H1 (cell line): ENCODE data around the gene TBC1D19. TPM values are rescaled to one million over a fixed set of nuclear protein-coding genes. Genes with fewer than 3 reads are reported as not detected.

ENCODE experiments used
- CTCF ChIA-PET: fragments of 300-600 bp; sonication (Branson Sonifier 250); formaldehyde crosslinking; loops from one replicate; lab custom pipeline; 2021; ENCODE audit not compliant: partially characterized antibody; lab: Charles Lee
- POLR2A ChIA-PET: fragments of 300-600 bp; sonication (Branson Sonifier 250); formaldehyde crosslinking; loops from one replicate; lab custom pipeline; 2021; ENCODE audit warnings: inconsistent platforms; ENCODE audit not compliant: partially characterized antibody; lab: Charles Lee
- DNase-seq, 2 experiments: peaks; one replicate each; pipeline versions ENCODE4 v3.0.0 to v3.0.0-alpha.2; 2010 to 2022; ENCODE audit warnings: low spot score in 2 of 2, low read depth in 1 of 2, mixed read lengths in 1 of 2
- FAIRE-seq: peaks from 2 replicates; lab custom pipeline; 2011; peaks lifted over from hg19 to GRCh38; lab: Jason Lieb, UNC
- H2AFZ ChIP-seq: 2 replicates; pipeline ENCODE4 v1.8.1; 2012; ENCODE audit warnings: low read length, inconsistent platforms
- H2AK5ac ChIP-seq: 2 replicates; pipeline ENCODE4 v1.6.1; 2013; ENCODE audit warnings: low read depth, low read length
- H2BK120ac ChIP-seq: replicated peaks from 2 replicates; pipeline ENCODE3; 2013; ENCODE audit warnings: low read depth, low read length, inconsistent platforms
- H2BK12ac ChIP-seq: 2 replicates; pipeline ENCODE4 v1.6.1; 2013; ENCODE audit warnings: low read depth, low read length
- H2BK15ac ChIP-seq: 2 replicates; pipeline ENCODE4 v1.6.1; 2013; ENCODE audit warnings: low read length
- H2BK20ac ChIP-seq: 2 replicates; pipeline ENCODE4 v1.6.1; 2013; ENCODE audit warnings: low read length
- H2BK5ac ChIP-seq: 2 replicates; pipeline ENCODE4 v1.6.1; 2013; ENCODE audit warnings: low read depth, low read length
- H3K14ac ChIP-seq: 2 replicates; pipeline ENCODE4 v1.6.1; 2013; ENCODE audit warnings: inconsistent platforms; ENCODE audit not compliant: insufficient read length
- H3K18ac ChIP-seq: 2 replicates; pipeline ENCODE4 v1.6.1; 2013; ENCODE audit warnings: low read length; ENCODE audit errors: extremely low read depth
- H3K23ac ChIP-seq: 2 replicates; pipeline ENCODE4 v1.6.1; 2013; ENCODE audit warnings: inconsistent platforms; ENCODE audit not compliant: insufficient read length
- H3K23me2 ChIP-seq: 2 replicates; pipeline ENCODE4 v1.6.1; 2013; ENCODE audit warnings: low read depth, low read length
- H3K27ac ChIP-seq: 2 replicates; pipeline ENCODE4 v1.6.1; 2011; ENCODE audit warnings: low read depth, low read length, inconsistent platforms
- H3K27me3 ChIP-seq, 4 experiments: replicated peaks in 1 of 4; 1 replicate in 1 of 4; 2 replicates in 3 of 4; pipeline versions ENCODE4 v1.6.1 to v1.8.1; 2011 to 2013; ENCODE audit warnings: low read length in 3 of 4, mild to moderate bottlenecking in 3 of 4, inconsistent platforms in 2 of 4, mixed read lengths in 2 of 4, moderate library complexity in 1 of 4; ENCODE audit not compliant: control insufficient read depth in 3 of 4, insufficient read depth in 3 of 4; ENCODE audit errors: extremely low read depth in 1 of 4
- H3K36me3 ChIP-seq, 4 experiments: 2 replicates each; pipeline versions ENCODE4 v1.6.1 to v1.8.1; 2011 to 2013; ENCODE audit warnings: mild to moderate bottlenecking in 4 of 4, low read length in 3 of 4, moderate library complexity in 2 of 4, control low read depth in 1 of 4, inconsistent platforms in 1 of 4; ENCODE audit not compliant: insufficient read depth in 4 of 4, control insufficient read depth in 2 of 4
- H3K4ac ChIP-seq: replicated peaks from 2 replicates; pipeline ENCODE3; 2013; ENCODE audit warnings: low read length, low read depth, mixed read lengths, inconsistent platforms; ENCODE audit not compliant: insufficient read length
- H3K4me1 ChIP-seq, 4 experiments: replicated peaks in 1 of 4; 1 replicate in 1 of 4; 2 replicates in 3 of 4; pipeline versions ENCODE4 v1.6.1 to v1.8.1; 2011 to 2013; ENCODE audit warnings: low read length in 3 of 4, inconsistent platforms in 2 of 4, mixed read lengths in 1 of 4; ENCODE audit not compliant: insufficient read depth in 4 of 4, control insufficient read depth in 3 of 4
- H3K4me2 ChIP-seq, 2 experiments: 2 replicates each; pipeline versions ENCODE4 v1.6.1 to v1.8.1; 2011 to 2013; ENCODE audit warnings: low read depth in 2 of 2, low read length in 2 of 2, control low read depth in 1 of 2, inconsistent platforms in 1 of 2, mild to moderate bottlenecking in 1 of 2; ENCODE audit not compliant: insufficient read depth in 1 of 2
- H3K4me3 ChIP-seq, 4 experiments: fragments of 200-600, 300-600 bp in 1 of 4; sonication (generic), shearing (Covaris generic), sonication (Bioruptor Twin) in 1 of 4; 2 replicates each; pipeline versions ENCODE4 v1.5.1 to v1.8.1; 2011 to 2016; ENCODE audit warnings: low read length in 4 of 4, low read depth in 3 of 4, control low read depth in 2 of 4, inconsistent platforms in 2 of 4, mild to moderate bottlenecking in 2 of 4, mixed read lengths in 1 of 4, moderate library complexity in 1 of 4; ENCODE audit not compliant: insufficient read depth in 2 of 4; ENCODE audit errors: extremely low read depth in 1 of 4
- H3K56ac ChIP-seq: replicated peaks from 2 replicates; pipeline ENCODE3; 2013; ENCODE audit warnings: low read depth, mild to moderate bottlenecking, mixed read lengths, low read length, inconsistent platforms; ENCODE audit not compliant: insufficient read length
- H3K79me1 ChIP-seq: 2 replicates; pipeline ENCODE4 v1.6.1; 2013; ENCODE audit warnings: low read depth, low read length, control low read depth
- H3K79me2 ChIP-seq, 2 experiments: 2 replicates each; pipeline versions ENCODE4 v1.6.1 to v1.8.1; 2012 to 2013; ENCODE audit warnings: low read length in 2 of 2, mild to moderate bottlenecking in 2 of 2, inconsistent platforms in 1 of 2; ENCODE audit not compliant: insufficient read depth in 2 of 2, control insufficient read depth in 1 of 2
- H3K9ac ChIP-seq, 4 experiments: replicated peaks in 1 of 4; 1 replicate in 1 of 4; 2 replicates in 3 of 4; pipeline versions ENCODE4 v1.6.1 to v1.8.1; 2011 to 2013; ENCODE audit warnings: low read depth in 3 of 4, low read length in 3 of 4, control low read depth in 2 of 4, mild to moderate bottlenecking in 2 of 4, moderate library complexity in 2 of 4, inconsistent platforms in 1 of 4; ENCODE audit errors: extremely low read depth in 1 of 4
- H3K9me3 ChIP-seq, 2 experiments: 2 replicates each; pipeline versions ENCODE4 v1.6.1 to v1.8.1; 2012 to 2013; ENCODE audit warnings: mild to moderate bottlenecking in 2 of 2, moderate library complexity in 2 of 2, control low read depth in 1 of 2, inconsistent platforms in 1 of 2, low read depth in 1 of 2, low read length in 1 of 2, mixed read lengths in 1 of 2; ENCODE audit not compliant: insufficient read depth in 2 of 2
- H4K20me1 ChIP-seq, 2 experiments: replicated peaks in 1 of 2; 2 replicates each; pipeline versions ENCODE3 to v1.8.1; 2011 to 2013; ENCODE audit warnings: inconsistent platforms in 2 of 2, low read length in 2 of 2, mild to moderate bottlenecking in 1 of 2; ENCODE audit not compliant: insufficient read depth in 2 of 2, control insufficient read depth in 1 of 2
- H4K5ac ChIP-seq: 2 replicates; pipeline ENCODE4 v1.6.1; 2013; ENCODE audit warnings: low read length, low read depth, mixed read lengths, inconsistent platforms; ENCODE audit not compliant: insufficient read length
- H4K8ac ChIP-seq: 2 replicates; pipeline ENCODE4 v1.8.0; 2013; ENCODE audit warnings: mild to moderate bottlenecking, moderate library complexity, low read length, inconsistent platforms; ENCODE audit not compliant: insufficient read depth; ENCODE audit errors: extremely low read depth
- H4K91ac ChIP-seq: replicated peaks from 2 replicates; pipeline ENCODE3; 2013; ENCODE audit warnings: low read length, mixed read lengths, inconsistent platforms; ENCODE audit not compliant: insufficient read length
- BRCA1 ChIP-seq: IDR thresholded peaks from 2 replicates; pipeline ENCODE4 v1.6.1; 2012; ENCODE audit warnings: low read depth, low read length, improper control_type of control experiment
- PHF8 ChIP-seq: fragments of 200-600 bp; sonication (generic); conservative IDR thresholded peaks from 2 replicates; pipeline ENCODE4 v1.7.1; 2012; ENCODE audit warnings: low read depth, mild to moderate bottlenecking, inconsistent platforms, low read length, moderate library complexity
- WGBS, 2 experiments: shearing (Covaris generic) in 1 of 2; methylation state at CpG; one replicate each; pipeline versions ENCODE4 v1.1.6 to v1.1.7; 2013 to 2015; ENCODE audit warnings: low lambda C conversion rate in 2 of 2, mixed read lengths in 2 of 2, inconsistent platforms in 1 of 2, low coverage in 1 of 2, missing lambda C conversion rate in 1 of 2; ENCODE audit not compliant: insufficient replicate concordance in 2 of 2, insufficient coverage in 1 of 2, insufficient read length in 1 of 2; ENCODE audit errors: extremely low coverage in 1 of 2, missing lambda C conversion rate in 1 of 2; 5-methylcytosine and 5-hydroxymethylcytosine counted together
- polyA plus RNA-seq, 7 experiments: library from polyadenylated mRNA; depleted of rRNA in 3 of 7; stranded (reverse) in 5 of 7; unstranded in 2 of 7; fragments of >200 nt in 5 of 7; fragments of 200-250 nt in 2 of 7; gene quantifications; 1 replicate in 5 of 7; 2 replicates in 1 of 7; 4 replicates in 1 of 7; pipeline versions ENCODE4 v1.2.1 to v1.2.3, GENCODE V29; 2011 to 2013; ENCODE audit warnings: missing spikeins in 2 of 7, mixed read lengths in 2 of 7
- total RNA-seq: library from RNA; stranded (reverse); fragmentation: NEBNext Ultra II Directional; extraction: Animal tissue kit (Norgen Biotek cat#: 25700); gene quantifications from 2 replicates; pipeline ENCODE4 v1.2.1, GENCODE V29; 2021

TBC1D19 gene
- total and polyA plus RNA-seq, 2 of the 8 experiments (the other 6 are each of a cell fraction or from before 2014, with no cell fraction given): 1.9 to 3.5 TPM

GRCh38 chr4:26741491-26741871 lies 157.6 kb downstream of the TBC1D19 start:
- Histone ChIP-seq H3K27ac (no peak overlapping the region), H2BK12ac (no peak overlapping the region), H3K4me3 (no peak overlapping the region), H3K9ac (no peak overlapping the region), H3K9me3 (no peaks in the 10 kb centered on the region), H3K79me2 (no peaks in the 10 kb centered on the region), H3K4me1 (no peaks in the 10 kb centered on the region), H3K27me3 (no peaks in the 10 kb centered on the region), H3K56ac (no peak overlapping the region), H3K4ac (no peak overlapping the region), H2BK5ac (no peak overlapping the region), H3K4me2 (no peak overlapping the region), H3K79me1 (no peaks in the 10 kb centered on the region), H2BK15ac (no peak overlapping the region), H2AK5ac (no peak overlapping the region), H2BK120ac (no peak overlapping the region), H4K20me1 (no peaks in the 10 kb centered on the region), H3K23me2 (no peaks in the 10 kb centered on the region), H3K18ac (no peak overlapping the region), H4K8ac (no peak overlapping the region), H3K23ac (no peak overlapping the region), H3K14ac (no peak overlapping the region), H2AFZ (no peak overlapping the region), H4K91ac (no peak overlapping the region), H3K36me3 (no peaks in the 10 kb centered on the region), H2BK20ac (no peak overlapping the region), H4K5ac (no peak overlapping the region)
- ChIA-PET CTCF (interaction anchor here (1.4 kb wide), 1 partner anchor 282 kb away, joined by 3 read pairs; no protein-coding TSS in a partner anchor), POLR2A (no interaction called here)
- WGBS, 2 experiments: 82% methylated on average over 1 of the region's 2 CpGs; no CpG with 5 or more reads in 1 of the 2 experiments
- DNase-seq: no peak
- no peak for FAIRE-seq
- no peak for TF ChIP-seq PHF8
- no peak for TF ChIP-seq BRCA1
